Bronchial epithelial cell (primary cell): ENCODE data around the gene TFIP11. TPM values are rescaled to one million over a fixed set of nuclear protein-coding genes. Genes with fewer than 3 reads are reported as not detected.

Experiments
- DNase-seq: peaks from one replicate; pipeline ENCODE4 v3.0.0-alpha.2; 2010; ENCODE audit warnings: low read depth
- FAIRE-seq: peaks from 2 replicates; lab custom pipeline; 2011; peaks lifted over from hg19 to GRCh38; lab: Jason Lieb, UNC
- H3K27me3 ChIP-seq: 2 replicates; pipeline ENCODE4 v1.5.1; 2011; ENCODE audit warnings: low read length; ENCODE audit not compliant: control insufficient read depth, insufficient read depth
- H3K36me3 ChIP-seq: 2 replicates; pipeline ENCODE4 v1.5.1; 2011; ENCODE audit warnings: low read length; ENCODE audit not compliant: control insufficient read depth, insufficient read depth
- H3K4me3 ChIP-seq: 2 replicates; pipeline ENCODE4 v1.5.1; 2011; ENCODE audit warnings: mild to moderate bottlenecking, low read depth, low read length, control low read depth
- CTCF ChIP-seq: IDR thresholded peaks from 2 replicates; pipeline ENCODE4 v1.5.1; 2011; ENCODE audit warnings: mild to moderate bottlenecking, moderate library complexity, low read length, control low read depth, inconsistent platforms; ENCODE audit not compliant: insufficient read depth, severe bottlenecking
- total RNA-seq: library from RNA; depleted of rRNA; stranded (reverse); fragments of >200 nt; gene quantifications from 2 replicates; pipeline ENCODE4 v1.2.1, GENCODE V29; 2014

TFIP11 gene
- total RNA-seq, 1 donor from 2014 or later: 36.9 TPM

- Histone ChIP-seq H3K4me3 (no peak overlapping the region), H3K36me3 (peaks cover 1% of the 10 kb centered on the region), H3K27me3 (no peaks in the 10 kb centered on the region)
- no peak for TF ChIP-seq CTCF
- no peak for DNase-seq
- no peak for FAIRE-seq
These were observed 34.0 kb upstream of the TFIP11 start for GRCh38 chr22:26546282-26546681.

GRCh38 chr22:26545827-26546226 is 33.6 kb upstream of the TFIP11 start:
- Histone ChIP-seq H3K27me3 (no peaks in the 10 kb centered on the region), H3K4me3 (no peak overlapping the region), H3K36me3 (peaks cover 1% of the 10 kb centered on the region)
- DNase-seq (no peak), FAIRE-seq (no peak)
- no peak for TF ChIP-seq CTCF

GRCh38 chr22:26545385-26545784 is 33.1 kb upstream of the TFIP11 start:
- Histone ChIP-seq H3K36me3 (peaks cover 4% of the 10 kb centered on the region), H3K27me3 (no peaks in the 10 kb centered on the region), H3K4me3 (no peak overlapping the region)
- TF ChIP-seq CTCF: no peak
- DNase-seq (no peak), FAIRE-seq (no peak)

GRCh38 chr22:26544489-26544888 is 32.2 kb upstream of the TFIP11 start:
- no peaks in the 10 kb centered on the region for H3K27me3 ChIP-seq
- no peak for TF ChIP-seq CTCF
- no peak overlapping the region for H3K4me3 ChIP-seq
- no peak for DNase-seq
- peaks cover 4% of the 10 kb centered on the region for H3K36me3 ChIP-seq
- no peak for FAIRE-seq

- no peak overlapping the region for H3K4me3 ChIP-seq
- DNase-seq (no peak), FAIRE-seq (no peak)
- H3K27me3 ChIP-seq: no peaks in the 10 kb centered on the region
- no peak for TF ChIP-seq CTCF
- H3K36me3 ChIP-seq: peaks cover 4% of the 10 kb centered on the region
These were observed 30.6 kb upstream of the TFIP11 start for GRCh38 chr22:26542831-26543230.

GRCh38 chr22:26541167-26541819 is 29.0 kb upstream of the TFIP11 start:
- no peak for TF ChIP-seq CTCF
- H3K27me3 ChIP-seq: no peaks in the 10 kb centered on the region
- H3K4me3 ChIP-seq: no peak overlapping the region
- FAIRE-seq: no peak
- no peak for DNase-seq
- H3K36me3 ChIP-seq: peaks cover 6% of the 10 kb centered on the region
